Glomerular endothelial cell (primary cell): ENCODE results near the gene OR51Q1. TPM values are rescaled to one million over a fixed set of nuclear protein-coding genes. Genes with fewer than 3 reads are reported as not detected.

Experiments used
- DNase-seq: peaks from one replicate; pipeline ENCODE4 v3.0.0-alpha.2; 2011; ENCODE audit warnings: low read depth, low spot score; ENCODE audit errors: extremely low read depth
- total RNA-seq: library from RNA; depleted of rRNA; stranded (reverse); fragments of >200 nt; gene quantifications from 2 replicates; pipeline ENCODE4 v1.2.3, GENCODE V29; 2015

The OR51Q1 gene
- total RNA-seq: not detected in 2 replicates

GRCh38 chr11:5421811-5422210, at the start of gene OR51Q1:
Gene OR51Q1, plus strand, starts transcription at chr11:5422111. Its CDS starts 90 bp downstream, at chr11:5422201.
- DNase-seq: no peak

GRCh38 chr11:5380740-5381342, 41.1 kb upstream of the OR51Q1 start:
- DNase-seq: no peak

GRCh38 chr11:5383576-5383975, 38.3 kb upstream of the OR51Q1 start, which contains the start of gene OR51M1:
Gene OR51M1, plus strand, starts transcription at chr11:5383812. Its CDS starts 5,587 bp downstream, at chr11:5389399.
- DNase-seq: no peak

GRCh38 chr11:5384335-5384734, 37.6 kb upstream of the OR51Q1 start:
- no peak for DNase-seq

- DNase-seq: no peak
Observed at GRCh38 chr11:5390210-5390609, 31.7 kb upstream of the OR51Q1 start.

- no peak for DNase-seq
Observed at GRCh38 chr11:5394091-5394490, 27.8 kb upstream of the OR51Q1 start.

- no peak for DNase-seq
Observed at GRCh38 chr11:5398936-5399335, 23.0 kb upstream of the OR51Q1 start.

- no peak for DNase-seq
Observed at GRCh38 chr11:5405173-5405572, 16.7 kb upstream of the OR51Q1 start.

- no peak for DNase-seq
Observed at GRCh38 chr11:5420993-5421392, 918 bp upstream of the OR51Q1 start.

- DNase-seq: no peak
Observed at GRCh38 chr11:5423131-5423530, 1.2 kb downstream of the OR51Q1 start.

GRCh38 chr11:5441414-5441813, 19.5 kb downstream of the OR51Q1 start, which contains the start of gene OR51I1:
Gene OR51I1, minus strand, starts transcription at chr11:5441514. Its CDS starts 0 bp downstream, at chr11:5441514.
- DNase-seq: no peak

GRCh38 chr11:5443835-5444393, 22.0 kb downstream of the OR51Q1 start:
- no peak for DNase-seq

GRCh38 chr11:5449023-5449422, 27.1 kb downstream of the OR51Q1 start, which contains the start of gene OR51I2:
Gene OR51I2, plus strand, starts transcription at chr11:5449323. Its CDS starts 4,166 bp downstream, at chr11:5453489.
- no peak for DNase-seq

- DNase-seq: no peak
Observed at GRCh38 chr11:5449432-5449831, 27.5 kb downstream of the OR51Q1 start.

GRCh38 chr11:5460983-5461621, 39.2 kb downstream of the OR51Q1 start:
- no peak for DNase-seq

- DNase-seq: no peak
Observed at GRCh38 chr11:5467527-5467926, 45.6 kb downstream of the OR51Q1 start.

Other genes with a start within 250 kb of the OR51Q1 start
- gene OR51V1, start 221.4 kb upstream of the OR51Q1 start, total RNA-seq: not detected in 2 replicates
- not detected in 2 replicates for gene HBB, start 195.0 kb upstream of the OR51Q1 start, total RNA-seq
- not detected in 2 replicates for gene HBD, start 187.6 kb upstream of the OR51Q1 start, total RNA-seq
- not detected in 2 replicates for gene HBG1, start 172.3 kb upstream of the OR51Q1 start, total RNA-seq
- gene HBG2, start 167.3 kb upstream of the OR51Q1 start, total RNA-seq: not detected in 2 replicates
- gene HBE1, start 152.2 kb upstream of the OR51Q1 start, total RNA-seq: not detected in 2 replicates
- gene OR51B4, start 120.2 kb upstream of the OR51Q1 start, total RNA-seq: not detected in 2 replicates
- gene OR51B2, start 97.8 kb upstream of the OR51Q1 start, total RNA-seq: not detected in 2 replicates
- gene OR51B5, start 78.6 kb upstream of the OR51Q1 start, total RNA-seq: not detected in 2 replicates
- gene OR51B6, start 70.6 kb upstream of the OR51Q1 start, total RNA-seq: not detected in 2 replicates
- gene OR51M1, start 38.3 kb upstream of the OR51Q1 start, total RNA-seq: not detected in 2 replicates
- gene OR51I1, start 19.4 kb downstream of the OR51Q1 start, total RNA-seq: not detected in 2 replicates
- not detected in 2 replicates for gene OR51I2, start 27.2 kb downstream of the OR51Q1 start, total RNA-seq
- gene OR52D1, start 66.6 kb downstream of the OR51Q1 start, total RNA-seq: not detected in 2 replicates
- not detected in 2 replicates for gene UBQLN3, start 87.8 kb downstream of the OR51Q1 start, total RNA-seq
- 0.24 and 0.53 TPM in 2 replicates for gene UBQLNL, start 94.6 kb downstream of the OR51Q1 start, total RNA-seq
- gene OR52H1, start 126.4 kb downstream of the OR51Q1 start, total RNA-seq: not detected in 2 replicates
- not detected in 2 replicates for gene OR52B6, start 158.8 kb downstream of the OR51Q1 start, total RNA-seq
- gene TRIM6, start 174.5 kb downstream of the OR51Q1 start, total RNA-seq: 1.5 and 5.1 TPM in 2 replicates
- 9.2 and 12.1 TPM in 2 replicates for gene TRIM34, start 202.9 kb downstream of the OR51Q1 start, total RNA-seq